ENCODE results near the gene PLEKHA6. TPM values are rescaled to one million over a fixed set of nuclear protein-coding genes. Genes with fewer than 3 reads are reported as not detected.

Gene PLEKHA6
- total RNA-seq, 1 experiment from 2014 or later, result 5.5 TPM

DNA sequence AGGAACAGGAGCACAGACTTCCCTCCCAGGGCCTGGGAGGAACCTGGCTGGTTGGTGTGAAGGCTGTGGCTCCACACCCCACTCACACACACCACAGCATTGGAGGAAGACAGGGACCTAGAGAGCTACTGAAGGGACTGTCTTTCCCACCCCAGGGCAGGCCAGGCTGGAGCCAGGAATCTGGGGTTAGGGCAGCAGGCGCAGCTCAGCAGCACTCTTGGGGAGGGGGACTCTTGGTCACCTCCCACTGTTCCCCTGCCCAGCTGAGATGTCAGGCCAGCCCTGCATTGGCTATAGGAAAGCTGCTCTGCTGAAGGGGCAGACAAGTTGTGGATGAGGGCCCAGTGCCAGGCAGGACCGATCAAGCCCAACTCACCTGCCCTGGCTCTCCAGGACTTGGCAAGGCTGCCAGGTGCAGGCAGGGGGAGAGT lies 1.6 kb upstream of the PLEKHA6 start:
- intact Hi-C loops (cut with micrococcal nuclease; ENCODE audit: unreplicated experiment) (loop anchor here (10.0 kb wide), 2 partner anchors 107 to 497 kb away; partner anchors contain the start of gene SNRPE), in situ Hi-C loops (cut with HindIII; ENCODE audit: low pct_unique_long_range_greater_than_20kb, low sequenced_read_pairs) (no loop called here)
- no TSS peak for BruUV-seq (replicated peaks)
- no peak for ATAC-seq
- no peak overlapping the region for H3K27ac ChIP-seq (ENCODE audit: low read length)
- no peaks in the 10 kb centered on the region for H3K27me3 ChIP-seq (ENCODE audit: control insufficient read depth, insufficient read depth, low read length)
- no peaks in the 10 kb centered on the region for H3K9me3 ChIP-seq (ENCODE audit: control insufficient read depth, insufficient read depth, low read depth, low read length)
- no peaks in the 10 kb centered on the region for H3K36me3 ChIP-seq (ENCODE audit: control insufficient read depth, insufficient read depth, low read length)
- no peak overlapping the region for H3K4me3 ChIP-seq (ENCODE audit: low read depth in 2 of 2, low read length in 2 of 2)
- ChIA-PET CTCF (no interaction called here), POLR2A (no interaction called here)
- TF ChIP-seq SIN3A (IDR thresholded peaks at IDR 0.05; ENCODE audit: borderline replicate concordance, insufficient read depth, low read depth, low read length) (no peak), TCF7L2 (IDR thresholded peaks at IDR 0.05; ENCODE audit: low read depth, low read length) (no peak), POLR2AphosphoS5 (IDR thresholded peaks at IDR 0.05; ENCODE audit: low read depth, low read length) (no peak)
- TF ChIP-seq, protein P1, sequence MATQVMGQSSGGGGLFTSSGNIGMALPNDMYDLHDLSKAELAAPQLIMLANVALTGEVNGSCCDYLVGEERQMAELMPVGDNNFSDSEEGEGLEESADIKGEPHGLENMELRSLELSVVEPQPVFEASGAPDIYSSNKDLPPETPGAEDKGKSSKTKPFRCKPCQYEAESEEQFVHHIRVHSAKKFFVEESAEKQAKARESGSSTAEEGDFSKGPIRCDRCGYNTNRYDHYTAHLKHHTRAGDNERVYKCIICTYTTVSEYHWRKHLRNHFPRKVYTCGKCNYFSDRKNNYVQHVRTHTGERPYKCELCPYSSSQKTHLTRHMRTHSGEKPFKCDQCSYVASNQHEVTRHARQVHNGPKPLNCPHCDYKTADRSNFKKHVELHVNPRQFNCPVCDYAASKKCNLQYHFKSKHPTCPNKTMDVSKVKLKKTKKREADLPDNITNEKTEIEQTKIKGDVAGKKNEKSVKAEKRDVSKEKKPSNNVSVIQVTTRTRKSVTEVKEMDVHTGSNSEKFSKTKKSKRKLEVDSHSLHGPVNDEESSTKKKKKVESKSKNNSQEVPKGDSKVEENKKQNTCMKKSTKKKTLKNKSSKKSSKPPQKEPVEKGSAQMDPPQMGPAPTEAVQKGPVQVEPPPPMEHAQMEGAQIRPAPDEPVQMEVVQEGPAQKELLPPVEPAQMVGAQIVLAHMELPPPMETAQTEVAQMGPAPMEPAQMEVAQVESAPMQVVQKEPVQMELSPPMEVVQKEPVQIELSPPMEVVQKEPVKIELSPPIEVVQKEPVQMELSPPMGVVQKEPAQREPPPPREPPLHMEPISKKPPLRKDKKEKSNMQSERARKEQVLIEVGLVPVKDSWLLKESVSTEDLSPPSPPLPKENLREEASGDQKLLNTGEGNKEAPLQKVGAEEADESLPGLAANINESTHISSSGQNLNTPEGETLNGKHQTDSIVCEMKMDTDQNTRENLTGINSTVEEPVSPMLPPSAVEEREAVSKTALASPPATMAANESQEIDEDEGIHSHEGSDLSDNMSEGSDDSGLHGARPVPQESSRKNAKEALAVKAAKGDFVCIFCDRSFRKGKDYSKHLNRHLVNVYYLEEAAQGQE (IDR thresholded peaks at IDR 0.05; ENCODE audit: insufficient read depth in 1 of 2, low read depth in 2 of 2, low read length in 1 of 2), result no peak
- TF ChIP-seq, protein P2, sequence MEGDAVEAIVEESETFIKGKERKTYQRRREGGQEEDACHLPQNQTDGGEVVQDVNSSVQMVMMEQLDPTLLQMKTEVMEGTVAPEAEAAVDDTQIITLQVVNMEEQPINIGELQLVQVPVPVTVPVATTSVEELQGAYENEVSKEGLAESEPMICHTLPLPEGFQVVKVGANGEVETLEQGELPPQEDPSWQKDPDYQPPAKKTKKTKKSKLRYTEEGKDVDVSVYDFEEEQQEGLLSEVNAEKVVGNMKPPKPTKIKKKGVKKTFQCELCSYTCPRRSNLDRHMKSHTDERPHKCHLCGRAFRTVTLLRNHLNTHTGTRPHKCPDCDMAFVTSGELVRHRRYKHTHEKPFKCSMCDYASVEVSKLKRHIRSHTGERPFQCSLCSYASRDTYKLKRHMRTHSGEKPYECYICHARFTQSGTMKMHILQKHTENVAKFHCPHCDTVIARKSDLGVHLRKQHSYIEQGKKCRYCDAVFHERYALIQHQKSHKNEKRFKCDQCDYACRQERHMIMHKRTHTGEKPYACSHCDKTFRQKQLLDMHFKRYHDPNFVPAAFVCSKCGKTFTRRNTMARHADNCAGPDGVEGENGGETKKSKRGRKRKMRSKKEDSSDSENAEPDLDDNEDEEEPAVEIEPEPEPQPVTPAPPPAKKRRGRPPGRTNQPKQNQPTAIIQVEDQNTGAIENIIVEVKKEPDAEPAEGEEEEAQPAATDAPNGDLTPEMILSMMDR (IDR thresholded peaks at IDR 0.05), result no peak
- DNase-seq (ENCODE audit: low read depth, low spot score), result no peak
- peaks cover 5% of the 10 kb centered on the region; the same call in 1 of the 2 replicates for H3K4me1 ChIP-seq (ENCODE audit: control insufficient read depth, insufficient read depth, low read length)

DNA sequence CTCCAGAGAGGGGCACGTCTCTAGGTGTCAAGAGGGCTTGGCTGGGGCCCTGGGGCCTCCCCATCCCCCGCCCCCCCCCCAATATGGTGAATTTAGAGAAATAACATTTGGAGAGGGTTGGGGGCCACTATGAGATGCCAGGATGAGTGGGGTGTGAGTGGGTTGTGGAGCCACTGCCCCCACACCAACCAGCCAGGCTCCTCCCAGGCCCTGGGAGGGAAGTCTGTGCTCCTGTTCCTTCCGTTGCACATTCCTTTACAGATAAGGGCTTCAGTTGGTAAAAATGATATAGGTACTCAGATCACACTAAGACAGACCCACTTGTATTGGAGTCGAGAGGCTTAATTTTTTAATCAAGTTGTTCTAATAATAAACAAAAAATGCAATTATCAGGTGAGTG lies 585 bp upstream of the PLEKHA6 start:
- DNase-seq (ENCODE audit: low read depth, low spot score) (no peak), ATAC-seq (no peak)
- TF ChIP-seq, protein P2 (IDR thresholded peaks at IDR 0.05), result no peak
- TF ChIP-seq TCF7L2 (IDR thresholded peaks at IDR 0.05; ENCODE audit: low read depth, low read length) (no peak), POLR2AphosphoS5 (IDR thresholded peaks at IDR 0.05; ENCODE audit: low read depth, low read length) (no peak), SIN3A (IDR thresholded peaks at IDR 0.05; ENCODE audit: borderline replicate concordance, insufficient read depth, low read depth, low read length) (no peak)
- TF ChIP-seq, protein P1 (IDR thresholded peaks at IDR 0.05; ENCODE audit: insufficient read depth in 1 of 2, low read depth in 2 of 2, low read length in 1 of 2), result no peak
- H3K4me3 ChIP-seq (ENCODE audit: low read depth in 2 of 2, low read length in 2 of 2), result no peak overlapping the region
- H3K27ac ChIP-seq (ENCODE audit: low read length), result no peak overlapping the region
- no peaks in the 10 kb centered on the region for H3K27me3 ChIP-seq (ENCODE audit: control insufficient read depth, insufficient read depth, low read length)
- H3K36me3 ChIP-seq (ENCODE audit: control insufficient read depth, insufficient read depth, low read length), result no peaks in the 10 kb centered on the region
- no peaks in the 10 kb centered on the region for H3K9me3 ChIP-seq (ENCODE audit: control insufficient read depth, insufficient read depth, low read depth, low read length)
- no TSS peak for BruUV-seq (replicated peaks)
- intact Hi-C loops (cut with micrococcal nuclease; ENCODE audit: unreplicated experiment), result loop anchor here (10.0 kb wide), 2 partner anchors 106 to 496 kb away; partner anchors contain the start of gene SNRPE
- H3K4me1 ChIP-seq (ENCODE audit: control insufficient read depth, insufficient read depth, low read length), result peaks cover 5% of the 10 kb centered on the region; the same call in 1 of the 2 replicates
- in situ Hi-C loops (cut with HindIII; ENCODE audit: low pct_unique_long_range_greater_than_20kb, low sequenced_read_pairs), result no loop called here
- POLR2A ChIA-PET, result no interaction called here
- CTCF ChIA-PET, result interaction anchor here (0.7 kb wide), 1 partner anchor 11 kb away, joined by 3 read pairs; no protein-coding TSS in a partner anchor

Measured in Panc1 (cell line).